ENCODE measurements around the gene FAM186B. TPM values are rescaled to one million over a fixed set of nuclear protein-coding genes. Genes with fewer than 3 reads are reported as not detected.

Gene FAM186B, protein sequence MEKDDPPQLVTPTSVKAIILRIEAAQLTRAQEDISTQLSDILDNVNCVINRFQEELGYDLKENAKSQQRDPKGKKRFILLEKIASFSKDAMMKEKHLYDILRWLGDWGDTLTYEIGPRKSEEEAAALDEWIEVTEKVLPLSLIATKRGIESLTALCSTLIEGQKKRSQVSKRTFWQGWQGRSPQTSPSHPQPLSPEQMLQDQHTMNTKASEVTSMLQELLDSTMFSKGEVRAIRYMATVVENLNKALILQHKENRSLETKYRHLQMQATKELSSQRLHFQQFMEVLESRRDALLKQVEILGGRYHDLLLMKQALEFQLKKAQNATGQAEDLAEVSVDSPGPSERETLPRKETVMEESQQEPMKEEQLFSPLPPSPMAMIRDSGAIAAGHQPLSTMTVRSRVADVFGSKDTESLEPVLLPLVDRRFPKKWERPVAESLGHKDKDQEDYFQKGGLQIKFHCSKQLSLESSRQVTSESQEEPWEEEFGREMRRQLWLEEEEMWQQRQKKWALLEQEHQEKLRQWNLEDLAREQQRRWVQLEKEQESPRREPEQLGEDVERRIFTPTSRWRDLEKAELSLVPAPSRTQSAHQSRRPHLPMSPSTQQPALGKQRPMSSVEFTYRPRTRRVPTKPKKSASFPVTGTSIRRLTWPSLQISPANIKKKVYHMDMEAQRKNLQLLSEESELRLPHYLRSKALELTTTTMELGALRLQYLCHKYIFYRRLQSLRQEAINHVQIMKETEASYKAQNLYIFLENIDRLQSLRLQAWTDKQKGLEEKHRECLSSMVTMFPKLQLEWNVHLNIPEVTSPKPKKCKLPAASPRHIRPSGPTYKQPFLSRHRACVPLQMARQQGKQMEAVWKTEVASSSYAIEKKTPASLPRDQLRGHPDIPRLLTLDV
- not detected for total RNA-seq

DNA sequence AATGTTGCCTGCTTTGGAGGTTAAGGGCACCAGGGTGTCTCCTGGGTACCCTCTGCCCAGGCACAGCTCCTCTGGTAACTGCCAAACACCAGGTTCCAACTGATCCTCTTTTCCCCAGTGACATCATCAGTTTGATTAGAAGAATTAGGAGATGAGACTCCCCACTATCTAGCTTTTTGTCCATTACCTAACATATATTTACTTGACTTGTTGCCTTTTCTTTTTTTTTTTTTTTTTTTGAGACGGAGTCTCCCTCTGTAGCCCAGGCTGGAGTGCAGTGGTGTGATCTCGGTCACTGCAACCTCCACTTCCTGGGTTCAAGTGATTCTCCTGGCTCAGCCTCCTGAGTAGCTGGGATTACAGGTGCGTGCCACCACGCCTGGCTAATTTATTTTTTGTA, at the start of gene FAM186B:
TSS of gene FAM186B (minus strand) at position 101 of the 400 bp plus-strand sequence. CDS start 162 bp downstream, outside the sequence.

DNA sequence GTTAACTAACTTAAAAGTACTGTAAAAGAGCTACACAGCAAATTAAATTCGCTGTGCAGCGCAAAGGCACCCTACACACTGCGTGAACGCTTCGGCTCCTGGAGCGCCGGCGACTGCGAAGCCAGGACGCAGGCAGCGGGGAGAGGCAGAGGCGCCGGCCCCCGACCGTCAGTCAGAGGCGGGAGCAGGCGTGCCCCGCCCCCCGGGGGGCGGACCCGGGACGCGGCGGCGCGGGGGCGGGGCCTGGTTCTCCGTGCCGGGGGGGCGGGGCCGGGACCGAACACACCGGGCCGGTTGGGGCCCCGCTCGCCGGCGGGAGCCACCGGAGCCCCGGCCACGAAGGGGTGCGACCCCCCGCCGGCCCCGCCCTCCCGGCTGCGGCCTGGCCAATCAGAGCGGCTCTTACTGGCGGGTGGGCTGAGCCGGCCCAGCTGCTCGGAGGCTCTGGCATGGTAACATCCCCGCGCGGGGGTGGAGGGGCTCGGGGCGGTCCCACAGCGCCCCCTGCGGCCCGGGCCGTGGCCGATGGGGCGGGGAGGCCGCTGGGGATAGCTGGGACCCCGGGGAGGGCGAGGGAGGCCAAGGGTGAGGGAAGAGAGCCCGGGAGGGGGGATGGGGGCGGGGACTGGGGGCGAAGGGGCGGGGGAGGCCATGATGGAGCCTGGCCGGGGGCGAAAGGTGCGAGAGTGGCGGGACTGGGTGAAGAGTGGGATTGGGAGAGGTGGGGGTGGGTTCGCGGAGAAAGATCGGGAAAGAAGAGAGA, 17.9 kb upstream of the FAM186B start, which contains the start of gene PRPF40B:
TSS of gene PRPF40B (plus strand) at position 420 of the 763 bp plus-strand sequence. CDS start at position 450, 30 bp downstream.

DNA sequence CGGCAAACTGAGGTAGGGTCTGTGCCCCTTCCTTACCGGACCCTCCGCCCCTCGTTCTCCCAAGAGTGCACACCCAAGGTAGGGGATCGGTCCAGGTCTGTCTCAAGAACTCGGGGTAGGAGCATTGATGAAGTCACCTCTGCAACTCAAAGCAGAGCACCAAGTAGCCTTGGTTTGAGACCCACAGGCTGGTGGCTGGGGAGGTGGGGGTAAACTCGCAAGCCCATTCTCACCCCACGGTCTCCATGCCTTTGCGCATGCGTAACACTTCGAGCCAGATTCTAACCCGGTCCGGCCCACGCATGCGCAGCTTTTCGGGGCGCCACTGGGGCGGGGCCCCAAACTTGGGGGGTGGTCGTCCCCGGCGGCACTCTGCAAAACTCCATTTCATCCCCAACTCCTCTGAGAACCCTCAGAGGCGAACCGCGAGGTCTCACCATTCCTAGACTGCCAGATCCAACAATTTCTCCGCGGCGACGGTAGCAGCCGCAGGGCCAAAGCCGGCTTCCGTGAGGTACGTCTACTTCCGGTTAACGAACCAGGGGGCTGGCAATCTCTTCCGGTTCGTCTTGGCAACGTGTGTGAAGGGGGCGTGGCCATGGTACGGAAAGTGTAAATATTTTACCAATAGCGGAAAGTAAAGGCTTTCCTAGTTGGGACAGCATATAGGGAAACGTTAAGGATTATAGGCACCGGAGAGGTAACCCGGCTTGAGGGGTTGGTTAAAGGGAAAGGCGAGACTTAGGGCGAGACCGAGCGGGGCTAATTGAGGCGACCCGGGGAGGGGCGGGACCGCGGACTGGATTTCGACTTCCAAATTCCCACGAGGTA, 37.6 kb downstream of the FAM186B start, which contains the start of gene MCRS1:
TSS of gene MCRS1 (minus strand) at position 532 of the 831 bp plus-strand sequence. CDS start 1,411 bp downstream, outside the sequence.

DNA sequence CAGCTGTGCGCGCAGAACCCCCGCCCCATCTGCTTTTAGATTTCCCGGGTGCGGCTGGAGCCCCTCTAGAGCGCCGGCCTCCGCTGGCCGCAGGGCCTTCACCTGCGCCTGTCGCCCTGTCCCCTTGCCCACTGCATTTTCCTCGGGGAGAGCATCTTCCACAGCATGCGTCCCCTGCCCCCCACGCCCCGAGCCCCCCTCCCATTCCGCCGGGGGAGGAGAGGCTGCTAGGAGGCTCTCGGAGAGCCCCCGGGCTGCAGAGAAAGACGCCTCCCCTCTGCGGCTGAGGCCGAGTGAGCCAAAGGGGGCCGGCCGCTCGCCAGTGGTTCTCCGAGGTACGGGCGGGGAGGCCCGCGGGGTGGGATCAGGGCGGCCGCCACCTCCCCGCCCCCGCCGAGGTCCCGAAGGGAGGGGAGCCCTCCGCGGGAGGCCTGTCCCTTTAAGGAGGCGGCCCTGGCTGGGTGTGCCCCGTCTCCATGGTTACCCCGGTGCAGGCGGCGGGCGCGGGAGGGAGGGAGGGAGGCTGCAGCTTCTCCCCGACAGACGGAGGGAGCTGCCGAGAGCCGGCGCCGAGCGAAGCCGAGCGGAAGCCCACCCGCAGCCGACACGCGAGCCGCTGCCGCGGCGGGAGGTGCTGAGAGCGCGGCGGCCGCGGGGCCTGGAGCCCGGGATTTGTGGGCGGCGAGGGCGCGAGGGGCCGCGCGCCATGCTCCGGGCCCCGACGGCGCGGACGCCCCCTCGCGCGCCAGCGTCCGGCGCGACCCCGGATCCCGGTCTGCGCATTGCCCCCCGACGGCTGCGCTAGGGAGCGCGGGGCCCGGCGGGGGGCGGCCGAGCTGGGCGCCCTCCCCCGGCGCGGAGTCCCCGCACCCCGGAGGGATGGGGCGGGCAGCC, 66.7 kb downstream of the FAM186B start, which contains the start of gene KCNH3:
TSS of gene KCNH3 (plus strand) at position 521 of the 894 bp plus-strand sequence. CDS start 387 bp downstream, outside the sequence.

Small RNAs within 50 kb of the gene (small RNA-seq; reads per million reads assigned to genes)
- gene HIGD1AP9 = not detected
- gene POLR2KP1 = not detected
- gene RNU6-834P = not detected

Other genes starting within 250 kb of the FAM186B start
- gene SPATS2, start 238.2 kb downstream of the FAM186B start, total RNA-seq = 51.9 TPM
- 9.2 TPM for gene KCNH3, start 66.6 kb downstream of the FAM186B start, total RNA-seq
- gene MCRS1, start 37.5 kb downstream of the FAM186B start, total RNA-seq = 37.8 TPM
- 14.1 TPM for gene PRPF40B, start 17.9 kb upstream of the FAM186B start, total RNA-seq
- 15.7 TPM for gene FMNL3, start 101.8 kb upstream of the FAM186B start, total RNA-seq
- gene TMBIM6, start 135.9 kb upstream of the FAM186B start, total RNA-seq = 442 TPM
- gene NCKAP5L, start 222.8 kb upstream of the FAM186B start, total RNA-seq = 14.5 TPM
- 6.2 TPM for gene BCDIN3D, start 237.5 kb upstream of the FAM186B start, total RNA-seq